Right cardiac atrium (tissue), 5 donors: ENCODE measurements around the gene CYP2E1. TPM values are rescaled to one million over a fixed set of nuclear protein-coding genes. Genes with fewer than 3 reads are reported as not detected.
"Not testable (repeated sequence)": the region's sequence is repeated elsewhere in the genome, so short reads cannot be mapped to it uniquely, and the experiment has no call there.

Experiments used
- ATAC-seq, 2 donors: fragments of 200-7000 bp; cut with Tn5 transposase; one replicate each; pipeline versions ENCODE4 v1.8.0 to v1.9.1; 2020; ENCODE audit warnings: moderate library complexity in 2 of 2, mild to moderate bottlenecking in 1 of 2
- DNase-seq, 3 donors: peaks; one replicate each; pipeline ENCODE4 v3.0.0-alpha.2; 2020
- H3K27ac ChIP-seq: one replicate; pipeline ENCODE4 v1.5.1; 2013; ENCODE audit warnings: mild to moderate bottlenecking, low read length, control low read depth, moderate library complexity
- H3K27me3 ChIP-seq: one replicate; pipeline ENCODE4 v1.6.1; 2013; ENCODE audit not compliant: control insufficient read depth, insufficient read depth
- H3K4me1 ChIP-seq: one replicate; pipeline ENCODE4 v1.6.1; 2013; ENCODE audit warnings: low read length; ENCODE audit not compliant: control insufficient read depth, insufficient read depth
- H3K4me3 ChIP-seq: one replicate; pipeline ENCODE4 v1.5.1; 2013; ENCODE audit warnings: low read length, control low read depth
- H3K9me3 ChIP-seq: one replicate; pipeline ENCODE4 v1.6.1; 2013; ENCODE audit warnings: low read length; ENCODE audit not compliant: control insufficient read depth
- WGBS: extraction: QIAGEN DNeasy Blood & Tissue Kit; methylation state at CpG from one replicate; pipeline ENCODE4 v1.1.7; 2013; 5-methylcytosine and 5-hydroxymethylcytosine counted together
- intact Hi-C, 4 donors: fragments of 100-400 bp; cut with DNase I; formaldehyde crosslinking; loops; one replicate each; pipeline versions ENCODE4 v1.11.0 to v1.14.0; 2022 to 2023
- polyA plus RNA-seq: library from polyadenylated mRNA; stranded (reverse); fragments of 200-250 nt; gene quantifications from one replicate; pipeline ENCODE4 v1.2.3, GENCODE V29; 2013
- total RNA-seq, 4 donors: library from RNA; stranded (reverse); fragmentation: NEBNext Ultra II Directional; extraction: Animal tissue kit (Norgen Biotek cat#: 25700); gene quantifications; one replicate each; pipeline ENCODE4 v1.2.1, GENCODE V29; 2021
- donor health status: healthy with polysubstance abuse.
- donor health status: DM: no; HTN: yes; CAD: no.
- donor health status: DM: no; HTN: no; CAD: no.
- donor health status: DM: no; HTN: yes; CAD: no; lungs with severe emphysema.
- donor health status: DM: yes; HTN: yes; CAD: no.

Gene CYP2E1
- total and polyA plus RNA-seq, 5 donors: 0.36 to 1.3 (median 1.1) TPM

DNA sequence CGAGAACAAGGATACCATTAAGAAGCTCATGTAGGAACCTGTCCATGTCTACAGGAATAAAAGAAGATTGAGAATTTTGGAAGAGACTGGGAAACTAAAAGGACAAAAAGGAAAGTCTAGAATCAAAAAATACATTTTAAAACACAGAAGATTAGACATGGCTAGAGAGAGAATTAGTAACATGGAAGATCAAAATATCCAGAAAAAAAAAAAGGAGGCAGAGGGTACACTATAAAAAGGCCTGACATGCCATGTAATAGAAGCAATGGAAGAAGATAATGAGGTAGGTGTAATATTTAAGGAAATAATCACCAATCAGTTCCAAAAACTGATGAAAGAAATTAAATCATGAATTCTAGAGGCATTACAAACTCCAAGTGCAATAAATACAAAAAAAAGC is 46.3 kb downstream of the CYP2E1 start:
- not testable (repeated sequence) for H3K27me3 ChIP-seq, H3K4me3 ChIP-seq, H3K9me3 ChIP-seq, ATAC-seq, H3K27ac ChIP-seq, H3K4me1 ChIP-seq, DNase-seq
- WGBS: 73% methylated on average over 1 of the region's 1 CpG
- intact Hi-C loops: loop anchor here in 1 of 4 donors (5.0 kb wide), 1 partner anchor 151 kb away; the partner anchor contains the start of gene SPRN

GRCh38 chr10:133577037-133577436 is 49.9 kb downstream of the CYP2E1 start:
- H3K4me1 ChIP-seq, intact Hi-C loops: not testable (repeated sequence)
- ATAC-seq: peak; percentile 17 to 18

More at GRCh38 chr10:133577037-133577436, 49.9 kb downstream of the CYP2E1 start:
- not testable (repeated sequence) for H3K9me3 ChIP-seq, H3K4me3 ChIP-seq, H3K27ac ChIP-seq, H3K27me3 ChIP-seq, DNase-seq
- WGBS: 90% methylated on average over 16 of the region's 31 CpGs

Other genes starting within 250 kb of the CYP2E1 start
- 10 to 100 TPM; 34.9 to 45.9 (median 37.4) TPM for gene TUBGCP2, start 218.5 kb upstream of the CYP2E1 start, total RNA-seq
- 23.0 TPM for gene TUBGCP2, start 218.5 kb upstream of the CYP2E1 start, polyA plus RNA-seq
- 10 to 100 TPM; 40.2 to 51.8 (median 49.2) TPM for gene ZNF511, start 218.4 kb upstream of the CYP2E1 start, total RNA-seq
- 60.8 TPM for gene ZNF511, start 218.4 kb upstream of the CYP2E1 start, polyA plus RNA-seq
- gene CALY, start 190.5 kb upstream of the CYP2E1 start, total RNA-seq: not detected
- 0.18 TPM for gene CALY, start 190.5 kb upstream of the CYP2E1 start, polyA plus RNA-seq
- gene PRAP1, start 180.0 kb upstream of the CYP2E1 start, total RNA-seq: not detected
- not detected for gene PRAP1, start 180.0 kb upstream of the CYP2E1 start, polyA plus RNA-seq
- gene FUOM, start 169.3 kb upstream of the CYP2E1 start, total RNA-seq: 10 to 100 TPM; 19.7 to 25.0 (median 21.8) TPM
- gene FUOM, start 169.3 kb upstream of the CYP2E1 start, polyA plus RNA-seq: 26.9 TPM
- gene ECHS1, start 154.0 kb upstream of the CYP2E1 start, total RNA-seq: 100 to 1,000 TPM in 2 of 4 donors, 10 to 100 TPM in 2; 91.0 to 124 (median 107) TPM
- gene ECHS1, start 154.0 kb upstream of the CYP2E1 start, polyA plus RNA-seq: 177 TPM
- gene PAOX, start 148.1 kb upstream of the CYP2E1 start, total RNA-seq: 1 to 10 TPM; 2.9 to 3.4 (median 3.2) TPM
- 2.7 TPM for gene PAOX, start 148.1 kb upstream of the CYP2E1 start, polyA plus RNA-seq
- 10 to 100 TPM; 17.2 to 21.7 (median 19.9) TPM for gene MTG1, start 133.2 kb upstream of the CYP2E1 start, total RNA-seq
- 25.3 TPM for gene MTG1, start 133.2 kb upstream of the CYP2E1 start, polyA plus RNA-seq
- not detected for gene SPRN, start 102.7 kb upstream of the CYP2E1 start, total RNA-seq
- 0.11 TPM for gene SPRN, start 102.7 kb upstream of the CYP2E1 start, polyA plus RNA-seq
- 1 to 10 TPM in 1 of 4 donors, under 1 TPM in 3; 0.56 to 1.4 (median 0.88) TPM for gene SCART1, start 73.4 kb upstream of the CYP2E1 start, total RNA-seq
- gene SCART1, start 73.4 kb upstream of the CYP2E1 start, polyA plus RNA-seq: 0.29 TPM
- gene SYCE1, start 38.2 kb downstream of the CYP2E1 start, total RNA-seq: 1 to 10 TPM in 1 of 4 donors, under 1 TPM in 2, not detected in 1; 0.09 to 1.6 (median 0.37) TPM
- 0.34 TPM for gene SYCE1, start 38.2 kb downstream of the CYP2E1 start, polyA plus RNA-seq
- not detected for gene FRG2B, start 99.4 kb downstream of the CYP2E1 start, total RNA-seq
- gene FRG2B, start 99.4 kb downstream of the CYP2E1 start, polyA plus RNA-seq: not detected